Fibroblast of villous mesenchyme (primary cell): Measurements from ENCODE around the gene OVOL3. TPM values are rescaled to one million over a fixed set of nuclear protein-coding genes. Genes with fewer than 3 reads are reported as not detected.
"Not testable (repeated sequence)": the region's sequence is repeated elsewhere in the genome, so short reads cannot be mapped to it uniquely, and the experiment has no call there.

Experiments
- DNase-seq: peaks from one replicate; pipeline ENCODE4 v3.0.0-alpha.2; 2010; ENCODE audit warnings: low read depth
- H3K4me3 ChIP-seq: 2 replicates; pipeline ENCODE4 v1.5.1; 2011; ENCODE audit warnings: low read depth, mild to moderate bottlenecking, low read length
- total RNA-seq: library from RNA; depleted of rRNA; stranded (reverse); fragments of >200 nt; gene quantifications from 2 replicates; pipeline ENCODE4 v1.2.3, GENCODE V29; 2012
- TF ChIP-seq, protein P1 (sequence below): IDR thresholded peaks from 2 replicates; pipeline ENCODE4 v1.5.1; 2012; ENCODE audit warnings: low read depth, mild to moderate bottlenecking, low read length; ENCODE audit not compliant: insufficient read depth

OVOL3 gene
- total RNA-seq, 1 donor = not detected

DNA sequence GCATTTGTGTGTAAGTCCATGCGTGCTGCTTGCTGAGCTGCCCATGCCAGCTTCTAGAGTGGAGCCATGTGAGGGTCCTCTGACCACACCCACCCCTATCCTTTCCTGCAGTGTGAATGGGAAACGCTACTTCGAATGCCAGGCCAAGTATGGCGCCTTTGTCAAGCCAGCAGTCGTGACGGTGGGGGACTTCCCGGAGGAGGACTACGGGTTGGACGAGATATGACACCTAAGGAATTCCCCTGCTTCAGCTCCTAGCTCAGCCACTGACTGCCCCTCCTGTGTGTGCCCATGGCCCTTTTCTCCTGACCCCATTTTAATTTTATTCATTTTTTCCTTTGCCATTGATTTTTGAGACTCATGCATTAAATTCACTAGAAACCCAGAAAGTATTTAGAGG is 14.6 kb downstream of the OVOL3 start:
- TF ChIP-seq, protein P1, sequence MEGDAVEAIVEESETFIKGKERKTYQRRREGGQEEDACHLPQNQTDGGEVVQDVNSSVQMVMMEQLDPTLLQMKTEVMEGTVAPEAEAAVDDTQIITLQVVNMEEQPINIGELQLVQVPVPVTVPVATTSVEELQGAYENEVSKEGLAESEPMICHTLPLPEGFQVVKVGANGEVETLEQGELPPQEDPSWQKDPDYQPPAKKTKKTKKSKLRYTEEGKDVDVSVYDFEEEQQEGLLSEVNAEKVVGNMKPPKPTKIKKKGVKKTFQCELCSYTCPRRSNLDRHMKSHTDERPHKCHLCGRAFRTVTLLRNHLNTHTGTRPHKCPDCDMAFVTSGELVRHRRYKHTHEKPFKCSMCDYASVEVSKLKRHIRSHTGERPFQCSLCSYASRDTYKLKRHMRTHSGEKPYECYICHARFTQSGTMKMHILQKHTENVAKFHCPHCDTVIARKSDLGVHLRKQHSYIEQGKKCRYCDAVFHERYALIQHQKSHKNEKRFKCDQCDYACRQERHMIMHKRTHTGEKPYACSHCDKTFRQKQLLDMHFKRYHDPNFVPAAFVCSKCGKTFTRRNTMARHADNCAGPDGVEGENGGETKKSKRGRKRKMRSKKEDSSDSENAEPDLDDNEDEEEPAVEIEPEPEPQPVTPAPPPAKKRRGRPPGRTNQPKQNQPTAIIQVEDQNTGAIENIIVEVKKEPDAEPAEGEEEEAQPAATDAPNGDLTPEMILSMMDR = no peak
- no peak overlapping the region for H3K4me3 ChIP-seq
- DNase-seq = no peak

DNA sequence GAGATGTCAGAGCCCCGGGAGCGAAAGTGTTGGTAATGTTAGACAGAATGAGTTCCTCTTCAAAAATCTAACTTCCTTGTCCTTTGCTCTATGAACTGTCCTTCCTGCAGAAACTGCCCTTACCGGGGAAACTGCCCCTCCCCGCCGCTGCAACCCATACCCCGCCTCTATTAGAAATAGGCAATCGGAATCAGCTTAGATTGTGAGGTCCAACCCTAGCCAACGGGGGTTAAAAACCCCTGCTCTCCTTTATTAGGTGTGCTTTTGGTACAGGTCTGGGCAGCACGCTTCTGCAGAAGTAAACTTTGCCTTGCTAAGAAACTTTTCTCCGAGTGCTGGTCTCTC is 17.4 kb downstream of the OVOL3 start:
- H3K4me3 ChIP-seq = peak overlapping the region; percentile 67
- TF ChIP-seq, protein P1 = no peak
- no peak for DNase-seq

DNA sequence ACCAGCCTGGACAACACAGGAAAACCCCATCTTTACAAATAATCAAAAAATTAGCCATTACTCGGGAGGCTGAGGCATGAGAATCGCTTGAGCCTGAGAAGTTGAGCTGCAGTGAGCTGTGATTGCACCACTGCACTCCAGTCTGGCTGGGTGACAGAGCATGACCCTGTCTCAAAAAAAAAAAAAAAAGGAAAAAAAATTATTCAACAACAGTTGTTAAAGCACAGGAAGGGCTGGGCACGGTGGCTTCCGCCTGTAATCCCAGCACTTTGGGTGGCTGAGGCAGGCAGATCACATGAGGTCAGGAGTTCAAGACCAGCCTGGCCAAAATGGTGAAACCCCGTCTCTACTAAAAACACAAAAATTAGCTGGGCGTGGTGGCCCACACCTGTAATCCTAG is 20.3 kb downstream of the OVOL3 start:
- not testable (repeated sequence) for H3K4me3 ChIP-seq, DNase-seq

DNA sequence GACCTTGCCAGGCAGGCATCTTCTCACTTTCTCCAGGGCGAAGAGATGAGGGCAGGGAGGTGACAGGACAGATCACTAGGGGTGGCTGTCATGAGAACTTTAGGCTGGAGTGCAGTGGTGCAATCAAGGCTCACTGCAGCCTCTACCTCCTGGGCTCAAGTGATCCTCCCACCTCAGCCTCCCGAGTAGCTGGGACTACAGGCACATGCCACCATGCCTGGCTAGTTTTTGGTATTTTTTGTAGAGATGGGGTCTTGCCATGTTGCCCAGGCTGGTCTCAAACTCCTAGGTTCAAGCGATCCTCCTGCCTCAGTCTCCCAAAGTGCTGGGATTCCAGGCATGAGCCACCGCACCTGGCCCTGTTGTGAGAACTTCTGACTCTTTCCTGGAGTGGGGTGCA is 23.9 kb downstream of the OVOL3 start:
- not testable (repeated sequence) for DNase-seq, H3K4me3 ChIP-seq

DNA sequence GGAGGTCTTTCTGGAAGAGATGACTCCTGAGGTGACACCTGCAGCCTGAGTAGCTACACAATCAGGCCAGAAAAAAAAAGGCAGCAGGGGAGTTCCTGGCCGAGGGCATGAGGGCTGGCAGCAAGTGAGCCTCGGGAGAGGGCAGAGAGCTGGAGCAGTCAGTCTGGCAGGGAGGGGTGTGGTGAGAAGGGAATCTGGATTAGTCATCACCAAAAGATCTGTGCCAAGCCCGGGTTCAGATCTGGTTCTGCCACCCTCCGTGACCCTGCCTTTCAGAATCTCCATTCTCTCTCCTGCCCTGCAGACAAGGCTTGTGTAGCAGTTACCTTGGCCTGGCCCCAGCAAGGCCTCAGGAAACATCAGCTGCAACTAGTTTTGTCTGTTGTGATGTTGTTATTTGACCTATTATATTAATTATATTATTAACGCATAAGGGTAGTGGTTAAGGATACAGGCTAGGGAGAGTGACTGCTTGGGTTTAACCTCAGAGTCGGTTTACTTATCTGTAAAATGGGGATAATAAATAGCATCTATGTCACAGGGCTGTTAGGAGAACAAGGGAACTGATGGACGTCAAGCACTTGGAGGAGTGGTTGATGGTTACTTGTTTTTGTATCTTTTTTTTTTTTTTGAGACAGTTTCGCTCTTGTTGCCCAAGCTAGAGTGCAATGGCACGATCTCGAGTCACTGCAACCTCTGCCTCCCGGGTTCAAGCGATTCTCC is 26.2 kb downstream of the OVOL3 start:
- TF ChIP-seq, protein P1 = no peak
- DNase-seq = peak; percentile 17
- H3K4me3 ChIP-seq = no peak overlapping the region

DNA sequence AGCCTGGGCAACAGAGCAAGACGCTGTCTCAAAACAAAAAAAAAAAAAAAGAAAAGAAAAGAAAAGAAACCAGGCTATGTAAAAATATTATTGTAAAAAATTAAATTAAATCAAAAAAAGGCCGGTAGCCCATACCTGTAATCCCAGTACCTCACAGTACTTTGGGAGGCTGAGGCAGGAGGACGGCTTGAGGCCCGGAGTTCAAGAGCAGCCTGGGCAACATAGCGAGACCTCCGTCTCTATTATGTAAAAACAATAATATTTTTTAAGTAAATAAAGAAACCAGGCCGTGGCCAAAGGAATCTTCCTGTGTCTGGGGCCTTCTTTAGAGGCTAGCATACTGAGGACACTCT is 28.2 kb downstream of the OVOL3 start:
- TF ChIP-seq, protein P1 = no peak
- no peak for DNase-seq

DNA sequence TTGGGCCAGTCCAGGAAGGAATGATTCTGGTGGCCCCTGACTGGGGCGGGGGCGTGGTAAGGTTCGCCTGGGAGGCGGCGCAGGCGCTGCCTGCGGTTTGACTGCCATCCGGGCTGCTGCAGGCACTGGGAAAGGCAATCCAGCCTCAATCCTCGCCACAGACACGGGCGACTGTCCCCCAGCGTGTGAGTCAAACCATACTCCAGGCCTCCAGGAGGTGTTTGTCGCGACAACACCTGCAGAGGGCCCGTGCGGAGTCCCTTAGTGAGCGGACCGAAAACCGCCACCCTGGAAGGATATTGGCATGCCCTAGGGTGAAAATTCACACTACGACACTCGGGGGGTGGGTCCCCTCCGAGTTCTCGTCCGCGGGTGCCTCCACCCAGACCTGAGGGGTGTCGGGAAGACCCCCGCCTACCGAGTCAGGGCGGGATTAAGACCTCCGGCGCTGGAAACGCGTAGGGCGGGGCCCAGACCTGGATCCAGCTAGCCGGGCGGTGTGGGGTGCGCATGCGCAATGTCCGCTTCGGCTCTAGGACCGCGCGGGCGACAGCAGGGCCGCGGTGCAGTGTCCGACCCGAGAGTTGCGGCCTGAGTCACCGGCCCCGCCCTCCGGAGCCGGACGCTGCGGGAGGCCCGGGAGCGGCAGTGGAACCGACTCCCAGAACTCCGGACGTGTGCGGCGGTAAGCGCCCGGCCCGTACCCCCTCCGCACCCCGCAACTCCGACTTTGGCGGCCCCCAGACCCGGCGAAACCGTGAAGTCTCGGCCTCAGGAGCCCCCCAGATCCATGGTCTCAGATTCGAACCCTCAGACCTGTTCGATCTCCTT is 28.7 kb downstream of the OVOL3 start, which contains the start of gene CAPNS1:
TSS of gene CAPNS1 (plus strand) at position 594 of the 831 bp plus-strand sequence. CDS start 946 bp downstream, outside the sequence.
- TF ChIP-seq, protein P1 = no peak
- peak; percentile 95 for DNase-seq
- peak within 1 kb of the TSS; percentile 83 for H3K4me3 ChIP-seq

More for the DNA sequence above, 28.2 kb downstream of the OVOL3 start:
- H3K4me3 ChIP-seq = peak overlapping the region; percentile 83
